AG04450 (cell line): ENCODE results near the gene PRLR. TPM values are rescaled to one million over a fixed set of nuclear protein-coding genes. Genes with fewer than 3 reads are reported as not detected.

Experiments used
- CTCF ChIA-PET: fragments of 300-600, 350-600 bp; formaldehyde crosslinking; extraction: SDS; loops from one replicate; lab custom pipeline; 2022; ENCODE audit warnings: antibody characterized with exemption, inconsistent platforms; lab: Charles Lee
- POLR2A ChIA-PET: fragments of 350-600 bp; formaldehyde crosslinking; extraction: SDS; loops from one replicate; lab custom pipeline; 2021; ENCODE audit warnings: antibody characterized with exemption, inconsistent platforms; lab: Yijun Ruan, JAX
- DNase-seq: peaks from one replicate; pipeline ENCODE4 v3.0.0-alpha.2; 2011; ENCODE audit warnings: low read depth, low spot score
- H3K27ac ChIP-seq: one replicate; pipeline ENCODE4 v1.5.1; 2012; ENCODE audit warnings: low read depth, low read length, control low read depth
- H3K27me3 ChIP-seq: one replicate; pipeline ENCODE4 v1.6.0; 2012; ENCODE audit warnings: low read length; ENCODE audit not compliant: control insufficient read depth, insufficient read depth
- H3K4me3 ChIP-seq: 2 replicates; pipeline ENCODE4 v1.5.1; 2011; ENCODE audit warnings: mild to moderate bottlenecking, low read depth, low read length, control low read depth
- H3K9me3 ChIP-seq: 2 replicates; pipeline ENCODE4 v1.5.1; 2012; ENCODE audit warnings: low read length; ENCODE audit not compliant: control insufficient read depth, insufficient read depth
- CTCF ChIP-seq: IDR thresholded peaks from 2 replicates; pipeline ENCODE4 v1.5.1; 2011; ENCODE audit warnings: low read depth, low read length, control low read depth, inconsistent platforms
- polyA plus RNA-seq: library from polyadenylated mRNA; depleted of rRNA; stranded (reverse); fragments of >200 nt; gene quantifications from 2 replicates; pipeline ENCODE4 v1.2.3, GENCODE V29; 2011

PRLR gene
- polyA plus RNA-seq, 1 experiment, result not detected

- Histone ChIP-seq H3K27me3 (peaks cover 18% of the 10 kb centered on the region), H3K9me3 (no peaks in the 10 kb centered on the region), H3K4me3 (no peak overlapping the region), H3K27ac (no peak overlapping the region)
- DNase-seq, result no peak
- POLR2A ChIA-PET, result no interaction called here
- CTCF ChIA-PET, result interaction anchor here (0.8 kb wide), 1 partner anchor 209 kb away, joined by 3 read pairs; no protein-coding TSS in a partner anchor
- TF ChIP-seq CTCF, result no peak
Measured at GRCh38 chr5:35227720-35228119, 2.6 kb downstream of the PRLR start.

- ChIA-PET CTCF (no interaction called here), POLR2A (no interaction called here)
- TF ChIP-seq CTCF, result no peak
- no peak for DNase-seq
- H3K27me3 ChIP-seq, result peaks cover 8% of the 10 kb centered on the region
- H3K9me3 ChIP-seq, result no peaks in the 10 kb centered on the region
- no peak overlapping the region for H3K4me3 ChIP-seq
- H3K27ac ChIP-seq, result no peak overlapping the region
Measured at GRCh38 chr5:35223787-35224395, 6.4 kb downstream of the PRLR start.

- Histone ChIP-seq H3K4me3 (no peak overlapping the region), H3K9me3 (no peaks in the 10 kb centered on the region), H3K27me3 (no peaks in the 10 kb centered on the region), H3K27ac (no peak overlapping the region)
- POLR2A ChIA-PET, result no interaction called here
- no peak for DNase-seq
- CTCF ChIA-PET, result no interaction called here
- TF ChIP-seq CTCF, result no peak
Measured at GRCh38 chr5:35220967-35221366, 9.3 kb downstream of the PRLR start.

- ChIA-PET POLR2A (no interaction called here), CTCF (no interaction called here)
- no peaks in the 10 kb centered on the region for H3K27me3 ChIP-seq
- H3K27ac ChIP-seq, result no peak overlapping the region
- no peak overlapping the region for H3K4me3 ChIP-seq
- TF ChIP-seq CTCF, result no peak
- no peak for DNase-seq
- H3K9me3 ChIP-seq, result no peaks in the 10 kb centered on the region
Measured at GRCh38 chr5:35218981-35219380, 11.3 kb downstream of the PRLR start.

GRCh38 chr5:35214051-35214450 lies 16.2 kb downstream of the PRLR start:
- Histone ChIP-seq H3K27ac (no peak overlapping the region), H3K27me3 (no peaks in the 10 kb centered on the region), H3K4me3 (no peak overlapping the region), H3K9me3 (no peaks in the 10 kb centered on the region)
- TF ChIP-seq CTCF, result no peak
- CTCF ChIA-PET, result no interaction called here
- DNase-seq, result no peak
- POLR2A ChIA-PET, result no interaction called here
